SU-DHL-6 (cell line): Measurements from ENCODE around the gene ITGAE.

ENCODE experiments used
- CTCF ChIP-seq: fragments of 200-600 bp; sonication (generic); IDR thresholded peaks from one replicate; pipeline ENCODE4 v1.5.1; 2017; ENCODE audit warnings: antibody characterized with exemption, mild to moderate bottlenecking, low read length, moderate library complexity; ENCODE audit not compliant: insufficient read depth, poor library complexity, severe bottlenecking
- EZH2phosphoT487 ChIP-seq: fragments of 200-600 bp; sonication (generic), shearing (Covaris generic); conservative IDR thresholded peaks from 2 replicates; pipeline ENCODE4 v1.6.1; 2018; ENCODE audit warnings: mild to moderate bottlenecking, antibody characterized with exemption, low read length, moderate library complexity, mixed read lengths

DNA sequence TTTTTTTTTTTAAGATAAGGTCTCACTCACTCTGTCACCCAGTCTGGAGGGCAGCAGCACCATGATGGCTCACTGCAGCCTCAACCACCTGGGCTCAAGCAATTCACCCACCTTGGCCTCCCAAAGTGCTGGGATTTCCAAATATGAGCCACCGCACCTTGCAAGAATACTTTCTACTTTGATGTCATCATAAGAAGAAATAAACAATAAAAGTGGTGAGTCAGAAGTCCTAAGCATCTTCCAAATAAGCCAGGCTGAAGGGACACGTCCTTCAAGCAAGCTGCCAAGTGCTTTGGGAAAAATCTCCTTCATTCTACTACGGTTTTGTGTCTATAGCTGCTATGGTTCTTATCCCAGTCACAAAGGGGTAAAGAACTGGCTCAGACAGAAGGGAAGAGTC is 57.0 kb downstream of the ITGAE start:
- TF ChIP-seq CTCF: no peak
- no peak for TF ChIP-seq EZH2phosphoT487
